Panc1 (cell line): ENCODE data around the gene TRAPPC1.

Experiments
- SIN3A ChIP-seq: IDR thresholded peaks from 2 replicates; pipeline ENCODE4 v1.6.1; 2012; ENCODE audit warnings: low read depth, mild to moderate bottlenecking, low read length, moderate library complexity, borderline replicate concordance; ENCODE audit not compliant: insufficient read depth
- TF ChIP-seq, protein P1 (sequence below): fragments of 450-650 bp; IDR thresholded peaks from 2 replicates; pipeline ENCODE4 v1.5.1; 2017; ENCODE audit warnings: mild to moderate bottlenecking

DNA sequence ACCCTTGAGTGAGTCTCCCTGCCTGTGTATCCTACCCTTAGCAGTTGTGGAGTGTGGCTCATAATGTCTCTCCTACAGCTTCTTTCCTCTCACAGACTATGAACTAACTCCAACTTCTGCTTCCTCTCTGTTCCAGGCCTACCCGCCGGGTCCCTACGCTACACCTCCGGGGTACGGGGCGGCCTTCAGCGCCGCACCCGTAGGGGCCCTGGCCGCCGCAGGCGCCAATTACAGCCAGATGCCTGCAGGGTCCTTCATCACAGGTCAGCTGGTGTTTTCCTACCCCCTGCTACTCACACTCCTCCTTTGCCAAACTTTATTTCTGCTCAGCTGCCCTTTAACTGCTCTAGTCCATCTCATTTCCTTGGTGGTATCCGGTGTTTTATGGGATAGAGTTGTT, 21.0 kb downstream of the TRAPPC1 start:
- no peak for TF ChIP-seq SIN3A
- TF ChIP-seq, protein P1, sequence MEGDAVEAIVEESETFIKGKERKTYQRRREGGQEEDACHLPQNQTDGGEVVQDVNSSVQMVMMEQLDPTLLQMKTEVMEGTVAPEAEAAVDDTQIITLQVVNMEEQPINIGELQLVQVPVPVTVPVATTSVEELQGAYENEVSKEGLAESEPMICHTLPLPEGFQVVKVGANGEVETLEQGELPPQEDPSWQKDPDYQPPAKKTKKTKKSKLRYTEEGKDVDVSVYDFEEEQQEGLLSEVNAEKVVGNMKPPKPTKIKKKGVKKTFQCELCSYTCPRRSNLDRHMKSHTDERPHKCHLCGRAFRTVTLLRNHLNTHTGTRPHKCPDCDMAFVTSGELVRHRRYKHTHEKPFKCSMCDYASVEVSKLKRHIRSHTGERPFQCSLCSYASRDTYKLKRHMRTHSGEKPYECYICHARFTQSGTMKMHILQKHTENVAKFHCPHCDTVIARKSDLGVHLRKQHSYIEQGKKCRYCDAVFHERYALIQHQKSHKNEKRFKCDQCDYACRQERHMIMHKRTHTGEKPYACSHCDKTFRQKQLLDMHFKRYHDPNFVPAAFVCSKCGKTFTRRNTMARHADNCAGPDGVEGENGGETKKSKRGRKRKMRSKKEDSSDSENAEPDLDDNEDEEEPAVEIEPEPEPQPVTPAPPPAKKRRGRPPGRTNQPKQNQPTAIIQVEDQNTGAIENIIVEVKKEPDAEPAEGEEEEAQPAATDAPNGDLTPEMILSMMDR = no peak
